Activated CD4-positive, alpha-beta T cell treated with anti-CD3 and anti-CD28 coated beads, Interleukin-2, amount 50 U/mL, for 4 hours (primary cell): Measurements from ENCODE around the gene UGT3A2.

Source experiments
- DNase-seq, 2 experiments: peaks; one replicate each; pipeline ENCODE4 v3.0.0-alpha.2; 2020

UGT3A2 gene

DNA sequence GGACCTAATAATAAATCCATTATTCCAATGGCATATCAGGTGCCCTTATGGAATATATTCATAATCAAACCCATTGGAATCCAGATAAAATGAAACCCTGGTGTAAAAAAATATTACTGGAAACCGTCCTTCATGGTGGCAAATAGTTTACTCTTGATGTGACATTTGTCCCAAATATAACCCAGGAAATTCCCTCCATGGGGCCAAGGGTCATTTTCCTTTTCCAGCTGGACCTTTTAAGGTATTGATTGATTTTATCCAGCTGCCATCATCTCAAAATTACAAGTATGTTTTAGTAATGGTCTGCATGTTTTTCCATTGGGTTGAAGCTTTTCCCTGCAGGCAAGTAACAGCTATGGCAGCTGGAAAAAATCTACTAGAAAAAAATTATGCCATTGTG is 67.1 kb downstream of the UGT3A2 start:
- no peak for DNase-seq

DNA sequence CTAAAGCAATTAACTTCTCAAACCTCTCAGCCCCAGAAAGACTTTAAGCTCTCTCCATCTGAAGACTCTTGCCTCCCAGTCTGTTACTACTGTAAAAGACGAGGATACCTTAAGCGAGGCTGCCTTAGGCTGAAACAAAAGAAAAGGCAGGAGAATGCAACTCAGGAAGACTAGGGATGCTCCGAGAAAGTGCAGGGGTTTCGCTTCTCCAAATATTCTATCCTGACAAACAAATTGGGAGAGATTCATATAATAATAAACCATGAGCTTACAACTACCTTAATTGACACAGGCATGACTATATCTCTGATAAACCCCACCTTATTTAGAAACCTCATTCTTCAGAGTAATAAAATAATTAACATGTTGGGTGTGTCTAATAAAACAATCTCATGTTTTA is 70.6 kb downstream of the UGT3A2 start:
- DNase-seq, result no peak

DNA sequence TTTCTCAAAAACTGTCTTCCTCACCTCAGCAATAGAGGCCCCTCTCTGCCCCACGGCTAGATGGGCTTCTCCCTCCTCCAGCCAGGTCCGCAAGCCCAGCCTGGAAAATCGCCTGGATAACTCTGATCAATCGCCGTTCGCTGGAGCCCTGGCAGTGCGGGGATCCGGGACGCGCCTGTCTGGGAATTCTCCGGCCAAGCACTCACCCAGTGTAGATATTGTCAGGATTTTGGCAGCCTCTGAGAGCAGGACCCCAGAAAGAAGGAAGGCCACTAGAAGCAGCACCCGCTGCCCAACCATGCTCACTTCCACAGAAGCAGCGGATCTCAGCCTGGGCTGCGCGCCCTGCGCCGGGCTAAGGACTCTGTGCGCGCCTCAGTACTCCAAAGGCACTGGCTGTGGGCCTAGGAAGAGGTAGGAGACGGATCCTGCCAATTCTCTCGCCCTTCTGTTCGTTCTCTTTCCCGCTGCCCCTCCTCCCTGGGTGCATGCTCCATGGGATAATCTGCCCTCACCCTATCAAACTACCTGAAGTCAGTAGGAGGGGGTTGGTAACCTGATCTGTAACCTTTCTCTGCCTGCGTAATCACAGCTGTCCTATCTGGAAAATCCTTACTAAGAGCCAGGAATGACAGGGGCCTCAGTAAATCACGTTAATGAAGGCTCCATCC is 75.6 kb downstream of the UGT3A2 start, which contains the start of gene UGT3A1:
TSS of gene UGT3A1 (minus strand) at position 450 of the 671 bp plus-strand sequence. CDS start at position 300, 150 bp downstream.
- DNase-seq, result no peak

DNA sequence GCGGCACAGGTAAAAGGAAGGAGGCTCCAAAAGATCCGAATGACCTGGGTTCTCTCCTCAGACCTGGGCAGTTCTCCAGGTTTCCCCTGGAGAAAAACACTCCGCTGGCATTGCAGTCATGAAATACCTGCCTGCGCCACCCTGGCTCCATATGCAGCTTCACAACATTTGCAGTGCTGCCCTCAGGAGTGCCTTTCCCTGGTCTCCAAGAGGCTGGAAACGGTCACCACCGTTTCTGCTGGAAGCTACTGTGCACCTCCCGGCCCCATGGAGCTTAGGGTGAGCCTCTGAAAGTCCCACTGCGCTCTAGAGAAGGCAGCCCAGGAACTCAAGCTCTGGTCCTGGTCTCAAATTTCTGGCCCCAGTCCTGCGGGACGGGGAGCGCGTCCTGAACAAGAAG is 76.2 kb downstream of the UGT3A2 start:
- no peak for DNase-seq

DNA sequence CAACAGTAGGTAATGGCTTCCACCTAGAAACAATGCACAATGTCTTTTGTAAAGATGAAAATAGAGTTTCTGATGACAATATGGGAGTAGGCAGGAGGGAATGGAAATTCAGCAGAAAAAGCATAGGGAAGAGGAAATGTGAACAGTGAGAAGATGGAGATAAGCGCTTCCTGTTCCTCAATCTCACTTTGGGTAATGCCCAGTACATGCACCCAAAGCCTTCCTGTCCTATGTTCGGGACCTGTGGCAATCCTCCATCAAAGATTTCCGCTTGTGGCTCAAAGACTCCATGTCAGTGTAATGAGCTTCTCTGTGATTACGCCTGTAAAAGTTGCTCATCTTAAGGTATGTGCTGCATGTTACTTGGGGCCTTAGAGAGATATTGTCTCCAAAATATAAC is 78.2 kb downstream of the UGT3A2 start:
- no peak for DNase-seq

DNA sequence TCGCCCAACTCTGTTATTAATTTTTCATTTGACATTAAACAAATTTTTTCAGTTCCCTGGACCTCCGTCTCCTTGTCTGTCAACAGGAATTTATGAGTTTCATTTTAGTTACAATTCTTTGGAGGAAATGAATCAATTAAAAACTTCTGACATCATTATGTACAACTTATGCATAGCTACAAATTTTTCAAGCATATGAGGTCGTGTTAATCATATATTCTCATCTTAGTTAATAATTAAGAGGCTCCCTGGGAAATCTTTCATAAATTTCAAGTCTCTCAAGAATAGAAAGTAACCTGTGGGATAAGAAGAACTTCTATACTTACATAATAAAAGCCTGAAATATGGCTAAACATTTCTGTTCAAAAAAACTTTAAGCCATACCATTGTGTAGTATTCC is 78.9 kb downstream of the UGT3A2 start:
- DNase-seq, result no peak
